ENCODE measurements around the gene LIPF. TPM values are rescaled to one million over a fixed set of nuclear protein-coding genes. Genes with fewer than 3 reads are reported as not detected.

Gene LIPF
- polyA plus RNA-seq, 3 donors = not detected

DNA sequence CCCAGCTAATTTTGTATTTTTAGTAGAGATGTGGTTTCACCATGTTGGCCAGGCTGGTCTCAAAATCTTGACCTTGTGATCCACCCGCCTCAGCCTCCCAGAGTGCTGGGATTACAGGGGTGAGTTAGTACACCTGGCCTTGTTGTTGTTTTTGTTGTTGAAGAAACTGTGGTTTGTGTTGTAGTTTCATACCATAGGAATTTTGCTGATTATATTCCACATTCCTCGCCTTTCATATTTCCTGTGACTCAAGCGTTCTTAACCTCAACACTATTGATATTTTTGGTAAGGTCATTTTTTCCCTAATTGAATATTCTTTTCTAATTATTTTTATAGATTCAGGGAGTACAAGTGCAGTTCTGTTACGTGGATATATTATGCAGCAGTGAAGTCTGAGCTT, 16.7 kb downstream of the LIPF start:
- H3K27ac Mint-ChIP-seq = no peak overlapping the region

DNA sequence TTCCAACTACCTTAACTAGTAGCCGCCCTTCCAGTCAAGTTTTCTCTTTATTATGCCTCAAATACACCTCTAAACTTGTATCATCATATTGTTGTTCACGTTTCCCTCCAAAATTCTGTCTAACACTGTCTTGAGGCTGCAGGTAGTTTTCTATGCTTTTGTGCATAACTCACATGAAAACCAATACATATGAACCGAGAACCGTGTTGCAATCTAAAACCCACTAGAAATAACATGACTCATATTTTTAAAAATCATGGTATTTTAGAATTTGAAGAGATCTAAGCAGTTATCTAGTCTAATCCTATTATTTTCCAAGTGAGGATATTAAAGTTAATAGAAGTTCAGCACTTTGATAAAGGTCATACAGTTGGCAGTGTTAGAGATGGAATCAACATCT, 18.2 kb downstream of the LIPF start:
- Mint-ChIP-seq H3K4me1 (no peaks in the 10 kb centered on the region), H3K27ac (no peak overlapping the region), H3K36me3 (no peaks in the 10 kb centered on the region), H3K9me3 (no peaks in the 10 kb centered on the region), H3K4me3 (no peak overlapping the region), H3K27me3 (ENCODE audit: low read depth in 3 of 3) (no peaks in the 10 kb centered on the region)
- no peak overlapping the region for H3K9ac ChIP-seq (ENCODE audit: insufficient read depth, low read length, poor library complexity, severe bottlenecking)
- no peaks in the 10 kb centered on the region for H4K20me1 ChIP-seq (ENCODE audit: insufficient read depth, low read length)
- H3K9me3 ChIP-seq (replicated peaks in 1 of 2; ENCODE audit: control insufficient read depth in 1 of 2, insufficient read depth in 1 of 2, low read length in 2 of 2) = no peaks in the 10 kb centered on the region
- TF ChIP-seq, protein P1, sequence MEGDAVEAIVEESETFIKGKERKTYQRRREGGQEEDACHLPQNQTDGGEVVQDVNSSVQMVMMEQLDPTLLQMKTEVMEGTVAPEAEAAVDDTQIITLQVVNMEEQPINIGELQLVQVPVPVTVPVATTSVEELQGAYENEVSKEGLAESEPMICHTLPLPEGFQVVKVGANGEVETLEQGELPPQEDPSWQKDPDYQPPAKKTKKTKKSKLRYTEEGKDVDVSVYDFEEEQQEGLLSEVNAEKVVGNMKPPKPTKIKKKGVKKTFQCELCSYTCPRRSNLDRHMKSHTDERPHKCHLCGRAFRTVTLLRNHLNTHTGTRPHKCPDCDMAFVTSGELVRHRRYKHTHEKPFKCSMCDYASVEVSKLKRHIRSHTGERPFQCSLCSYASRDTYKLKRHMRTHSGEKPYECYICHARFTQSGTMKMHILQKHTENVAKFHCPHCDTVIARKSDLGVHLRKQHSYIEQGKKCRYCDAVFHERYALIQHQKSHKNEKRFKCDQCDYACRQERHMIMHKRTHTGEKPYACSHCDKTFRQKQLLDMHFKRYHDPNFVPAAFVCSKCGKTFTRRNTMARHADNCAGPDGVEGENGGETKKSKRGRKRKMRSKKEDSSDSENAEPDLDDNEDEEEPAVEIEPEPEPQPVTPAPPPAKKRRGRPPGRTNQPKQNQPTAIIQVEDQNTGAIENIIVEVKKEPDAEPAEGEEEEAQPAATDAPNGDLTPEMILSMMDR (IDR thresholded peaks at IDR 0.05) = no peak
- no peaks in the 10 kb centered on the region for H3K27me3 ChIP-seq (ENCODE audit: control insufficient read depth in 2 of 2, insufficient read depth in 2 of 2, low read length in 2 of 2)
- H3K79me2 ChIP-seq (ENCODE audit: insufficient read depth, low read length) = no peaks in the 10 kb centered on the region
- intact Hi-C loops (cut with micrococcal nuclease) = no loop called here
- WGBS (ENCODE audit: insufficient coverage) = 75% methylated on average over 1 of the region's 4 CpGs
- H2AFZ ChIP-seq (ENCODE audit: insufficient read depth, low read depth, low read length, poor library complexity, severe bottlenecking) = no peak overlapping the region
- H3K36me3 ChIP-seq (replicated peaks in 1 of 2; ENCODE audit: control insufficient read depth in 1 of 2, insufficient read depth in 2 of 2, low read length in 2 of 2) = no peaks in the 10 kb centered on the region
- DNase-seq = no peak
- H3K4me3 ChIP-seq (replicated peaks in 1 of 3; ENCODE audit: low read depth in 2 of 3, low read length in 3 of 3) = no peak overlapping the region
- H3K27ac ChIP-seq (ENCODE audit: low read depth in 1 of 2, low read length in 2 of 2) = no peak overlapping the region
- H3K4me2 ChIP-seq (replicated peaks; ENCODE audit: extremely low read depth, low read length, poor library complexity, severe bottlenecking) = no peak overlapping the region
- no peaks in the 10 kb centered on the region for H3K4me1 ChIP-seq (ENCODE audit: control insufficient read depth in 1 of 2, insufficient read depth in 2 of 2, low read length in 2 of 2)

More for the DNA sequence above, 16.7 kb downstream of the LIPF start:
- no peaks in the 10 kb centered on the region for H3K9me3 ChIP-seq (replicated peaks in 1 of 2; ENCODE audit: control insufficient read depth in 1 of 2, insufficient read depth in 1 of 2, low read length in 2 of 2)
- no peak overlapping the region for H3K27ac ChIP-seq (ENCODE audit: low read depth in 1 of 2, low read length in 2 of 2)
- intact Hi-C loops (cut with micrococcal nuclease) = no loop called here
- no peak overlapping the region for H3K4me3 Mint-ChIP-seq
- no CpG with 5 or more reads among the region's 4 CpGs for WGBS (ENCODE audit: insufficient coverage)
- H3K36me3 Mint-ChIP-seq = no peaks in the 10 kb centered on the region
- no peak overlapping the region for H2AFZ ChIP-seq (ENCODE audit: insufficient read depth, low read depth, low read length, poor library complexity, severe bottlenecking)
- no peak overlapping the region for H3K9ac ChIP-seq (ENCODE audit: insufficient read depth, low read length, poor library complexity, severe bottlenecking)
- no peak overlapping the region for H3K4me3 ChIP-seq (replicated peaks in 1 of 3; ENCODE audit: low read depth in 2 of 3, low read length in 3 of 3)
- H3K27me3 ChIP-seq (ENCODE audit: control insufficient read depth in 2 of 2, insufficient read depth in 2 of 2, low read length in 2 of 2) = no peaks in the 10 kb centered on the region
- H3K36me3 ChIP-seq (replicated peaks in 1 of 2; ENCODE audit: control insufficient read depth in 1 of 2, insufficient read depth in 2 of 2, low read length in 2 of 2) = no peaks in the 10 kb centered on the region
- no peaks in the 10 kb centered on the region for H4K20me1 ChIP-seq (ENCODE audit: insufficient read depth, low read length)
- TF ChIP-seq, protein P1 (IDR thresholded peaks at IDR 0.05) = no peak
- no peaks in the 10 kb centered on the region for H3K4me1 Mint-ChIP-seq
- DNase-seq = no peak
- H3K79me2 ChIP-seq (ENCODE audit: insufficient read depth, low read length) = no peaks in the 10 kb centered on the region
- H3K4me1 ChIP-seq (ENCODE audit: control insufficient read depth in 1 of 2, insufficient read depth in 2 of 2, low read length in 2 of 2) = no peaks in the 10 kb centered on the region
- no peak overlapping the region for H3K4me2 ChIP-seq (replicated peaks; ENCODE audit: extremely low read depth, low read length, poor library complexity, severe bottlenecking)
- no peaks in the 10 kb centered on the region for H3K9me3 Mint-ChIP-seq
- H3K27me3 Mint-ChIP-seq (ENCODE audit: low read depth in 3 of 3) = no peaks in the 10 kb centered on the region

Measured in CD14-positive monocyte (primary cell).